ENCODE data around the gene MAPK8IP1. TPM values are rescaled to one million over a fixed set of nuclear protein-coding genes. Genes with fewer than 3 reads are reported as not detected.

MAPK8IP1 gene
- polyA plus RNA-seq, 2 of the 4 experiments (the other 2 are of a cell fraction), result 2.6 to 5.8 TPM

DNA sequence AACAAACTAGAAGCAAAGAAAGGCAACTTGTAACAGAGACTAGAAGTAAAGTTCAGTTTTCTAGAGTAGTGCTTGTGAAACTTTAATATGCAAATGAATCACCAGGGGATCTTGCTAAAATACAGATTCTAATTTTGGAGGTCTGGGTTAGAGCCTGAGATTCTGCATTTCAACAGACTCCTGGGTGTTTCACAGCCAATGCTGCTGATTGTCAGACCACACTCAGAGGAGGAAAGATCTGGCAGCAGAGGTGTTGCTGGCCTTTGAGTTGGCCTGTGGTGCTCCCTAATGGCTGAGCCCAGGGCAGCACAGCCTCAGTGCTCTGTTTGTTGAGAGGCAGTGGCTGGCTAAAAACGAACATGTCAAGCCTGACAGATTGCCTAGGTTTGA lies 32.7 kb upstream of the MAPK8IP1 start:
- WGBS (ENCODE audit: missing lambda C conversion rate), result 10% methylated on average over 1 of the region's 1 CpG
- Histone ChIP-seq H3K4me2 (no peak overlapping the region), H3K27ac (no peak overlapping the region), H3K9me3 (no peaks in the 10 kb centered on the region), H3K4me3 (no peak overlapping the region), H3K4me1 (peaks cover 8% of the 10 kb centered on the region; the same call in 2 of the 3 replicates)
- no peak for DNase-seq (ENCODE audit: low read depth in 1 of 2, low spot score in 1 of 2)
- FAIRE-seq, result no peak
- TF ChIP-seq TP53 (CRISPR knock-in tag; IDR thresholded peaks at IDR 0.05) (no peak), HOXA7 (CRISPR knock-in tag; IDR thresholded peaks at IDR 0.05) (no peak), KDM5A (IDR thresholded peaks at IDR 0.05) (no peak), EP300 (IDR thresholded peaks at IDR 0.05) (no peak), ZFP36 (IDR thresholded peaks at IDR 0.05; ENCODE audit: borderline replicate concordance, partially characterized antibody) (no peak), TFCP2L1 (CRISPR knock-in tag; IDR thresholded peaks at IDR 0.05) (no peak), CHD4 (IDR thresholded peaks at IDR 0.05; ENCODE audit: borderline replicate concordance) (no peak), GATA3 (IDR thresholded peaks at IDR 0.05; ENCODE audit: borderline replicate concordance) (no peak), CBX8 (IDR thresholded peaks at IDR 0.05) (no peak)
- TF ChIP-seq, protein P1, sequence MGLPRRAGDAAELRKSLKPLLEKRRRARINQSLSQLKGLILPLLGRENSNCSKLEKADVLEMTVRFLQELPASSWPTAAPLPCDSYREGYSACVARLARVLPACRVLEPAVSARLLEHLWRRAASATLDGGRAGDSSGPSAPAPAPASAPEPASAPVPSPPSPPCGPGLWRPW (IDR thresholded peaks at IDR 0.05), result no peak
- TF ChIP-seq, protein P2, sequence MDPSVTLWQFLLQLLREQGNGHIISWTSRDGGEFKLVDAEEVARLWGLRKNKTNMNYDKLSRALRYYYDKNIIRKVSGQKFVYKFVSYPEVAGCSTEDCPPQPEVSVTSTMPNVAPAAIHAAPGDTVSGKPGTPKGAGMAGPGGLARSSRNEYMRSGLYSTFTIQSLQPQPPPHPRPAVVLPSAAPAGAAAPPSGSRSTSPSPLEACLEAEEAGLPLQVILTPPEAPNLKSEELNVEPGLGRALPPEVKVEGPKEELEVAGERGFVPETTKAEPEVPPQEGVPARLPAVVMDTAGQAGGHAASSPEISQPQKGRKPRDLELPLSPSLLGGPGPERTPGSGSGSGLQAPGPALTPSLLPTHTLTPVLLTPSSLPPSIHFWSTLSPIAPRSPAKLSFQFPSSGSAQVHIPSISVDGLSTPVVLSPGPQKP (IDR thresholded peaks at IDR 0.05; ENCODE audit: low read depth, low read length), result no peak
- ChIA-PET CTCF (interaction anchor here (0.8 to 10.0 kb wide), 3 partner anchors 20 to 154 kb away, joined by 3 to 67 read pairs (median 3); no protein-coding TSS in a partner anchor), POLR2A (no interaction called here)
- ATAC-seq, result no peak

DNA sequence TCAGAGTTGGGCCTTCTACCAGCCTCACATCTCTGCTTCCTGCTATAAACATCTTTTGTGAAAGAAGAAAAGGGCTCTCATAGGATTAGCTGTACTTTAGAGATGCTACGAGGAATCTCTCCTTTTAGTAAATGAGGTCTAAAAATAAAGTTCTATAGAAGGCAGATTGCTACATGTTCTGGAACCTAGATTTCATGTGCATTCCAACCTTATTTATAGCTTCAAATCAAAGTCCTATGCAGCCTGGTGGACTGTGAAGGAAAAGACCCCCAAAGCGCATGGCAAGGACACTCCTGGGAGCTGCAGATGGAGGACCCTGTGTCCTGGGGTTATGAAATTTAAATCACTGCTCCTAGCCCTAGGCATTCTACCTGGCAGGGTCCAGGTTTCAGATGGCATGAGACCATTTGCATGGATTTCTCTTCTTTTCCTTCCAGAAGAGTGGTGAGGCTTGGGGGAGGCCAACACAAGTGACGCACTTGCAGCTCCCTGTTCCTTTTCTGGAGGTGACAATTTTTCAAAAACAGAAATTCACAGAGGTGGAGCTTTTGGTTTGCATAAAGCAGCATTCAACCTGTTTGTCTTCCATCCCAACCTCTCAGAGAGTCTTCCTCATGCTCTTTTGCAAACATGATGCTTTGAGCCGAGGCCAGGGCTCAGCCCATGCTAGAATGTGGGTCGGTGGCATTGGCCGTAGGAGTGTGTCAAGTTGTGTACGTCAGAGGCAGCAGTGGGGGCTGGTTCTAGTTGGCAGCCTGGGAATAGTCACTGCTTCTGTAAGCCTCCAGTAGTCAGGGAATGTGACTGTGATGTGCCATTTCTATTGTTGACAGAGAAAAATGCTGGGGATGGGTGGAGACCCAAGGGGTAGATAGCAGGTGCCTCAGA lies 31.9 kb upstream of the MAPK8IP1 start:
- no peak overlapping the region for H3K4me2 ChIP-seq
- no peak for FAIRE-seq
- no peaks in the 10 kb centered on the region for H3K9me3 ChIP-seq
- no peak overlapping the region for H3K27ac ChIP-seq
- DNase-seq (ENCODE audit: low read depth in 1 of 2, low spot score in 1 of 2), result no peak
- ATAC-seq, result no peak
- CTCF ChIA-PET, result interaction anchor here (0.8 to 10.0 kb wide), 5 partner anchors 10 to 153 kb away, joined by 3 to 67 read pairs (median 3); no protein-coding TSS in a partner anchor
- TF ChIP-seq JUN (IDR thresholded peaks at IDR 0.05), result no peak
- TF ChIP-seq RAD21 (conservative IDR thresholded peaks at IDR 0.05 in 1 of 2, IDR thresholded peaks at IDR 0.05 in 1 of 2), result no peak
- TF ChIP-seq, protein P3, sequence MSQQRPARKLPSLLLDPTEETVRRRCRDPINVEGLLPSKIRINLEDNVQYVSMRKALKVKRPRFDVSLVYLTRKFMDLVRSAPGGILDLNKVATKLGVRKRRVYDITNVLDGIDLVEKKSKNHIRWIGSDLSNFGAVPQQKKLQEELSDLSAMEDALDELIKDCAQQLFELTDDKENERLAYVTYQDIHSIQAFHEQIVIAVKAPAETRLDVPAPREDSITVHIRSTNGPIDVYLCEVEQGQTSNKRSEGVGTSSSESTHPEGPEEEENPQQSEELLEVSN (IDR thresholded peaks at IDR 0.05; ENCODE audit: borderline replicate concordance, low read depth), result no peak
- no peak for TF ChIP-seq MYC (IDR thresholded peaks at IDR 0.05; ENCODE audit: borderline replicate concordance, low read length)
- no peak for TF ChIP-seq TP53 (CRISPR knock-in tag; IDR thresholded peaks at IDR 0.05)
- no peak for TF ChIP-seq CHD2 (IDR thresholded peaks at IDR 0.05; ENCODE audit: low read length, partially characterized antibody)
- TF ChIP-seq, protein P4, sequence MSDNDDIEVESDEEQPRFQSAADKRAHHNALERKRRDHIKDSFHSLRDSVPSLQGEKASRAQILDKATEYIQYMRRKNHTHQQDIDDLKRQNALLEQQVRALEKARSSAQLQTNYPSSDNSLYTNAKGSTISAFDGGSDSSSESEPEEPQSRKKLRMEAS (IDR thresholded peaks at IDR 0.05), result no peak
- TF ChIP-seq RARB (CRISPR knock-in tag; IDR thresholded peaks at IDR 0.05), result no peak
- TF ChIP-seq POLR2A (IDR thresholded peaks at IDR 0.05; ENCODE audit: low read length), result no peak
- TF ChIP-seq KDM1A (IDR thresholded peaks at IDR 0.05; ENCODE audit: low read depth), result no peak
- TF ChIP-seq ZSCAN20 (CRISPR knock-in tag; IDR thresholded peaks at IDR 0.05), result no peak
- TF ChIP-seq, protein P5, sequence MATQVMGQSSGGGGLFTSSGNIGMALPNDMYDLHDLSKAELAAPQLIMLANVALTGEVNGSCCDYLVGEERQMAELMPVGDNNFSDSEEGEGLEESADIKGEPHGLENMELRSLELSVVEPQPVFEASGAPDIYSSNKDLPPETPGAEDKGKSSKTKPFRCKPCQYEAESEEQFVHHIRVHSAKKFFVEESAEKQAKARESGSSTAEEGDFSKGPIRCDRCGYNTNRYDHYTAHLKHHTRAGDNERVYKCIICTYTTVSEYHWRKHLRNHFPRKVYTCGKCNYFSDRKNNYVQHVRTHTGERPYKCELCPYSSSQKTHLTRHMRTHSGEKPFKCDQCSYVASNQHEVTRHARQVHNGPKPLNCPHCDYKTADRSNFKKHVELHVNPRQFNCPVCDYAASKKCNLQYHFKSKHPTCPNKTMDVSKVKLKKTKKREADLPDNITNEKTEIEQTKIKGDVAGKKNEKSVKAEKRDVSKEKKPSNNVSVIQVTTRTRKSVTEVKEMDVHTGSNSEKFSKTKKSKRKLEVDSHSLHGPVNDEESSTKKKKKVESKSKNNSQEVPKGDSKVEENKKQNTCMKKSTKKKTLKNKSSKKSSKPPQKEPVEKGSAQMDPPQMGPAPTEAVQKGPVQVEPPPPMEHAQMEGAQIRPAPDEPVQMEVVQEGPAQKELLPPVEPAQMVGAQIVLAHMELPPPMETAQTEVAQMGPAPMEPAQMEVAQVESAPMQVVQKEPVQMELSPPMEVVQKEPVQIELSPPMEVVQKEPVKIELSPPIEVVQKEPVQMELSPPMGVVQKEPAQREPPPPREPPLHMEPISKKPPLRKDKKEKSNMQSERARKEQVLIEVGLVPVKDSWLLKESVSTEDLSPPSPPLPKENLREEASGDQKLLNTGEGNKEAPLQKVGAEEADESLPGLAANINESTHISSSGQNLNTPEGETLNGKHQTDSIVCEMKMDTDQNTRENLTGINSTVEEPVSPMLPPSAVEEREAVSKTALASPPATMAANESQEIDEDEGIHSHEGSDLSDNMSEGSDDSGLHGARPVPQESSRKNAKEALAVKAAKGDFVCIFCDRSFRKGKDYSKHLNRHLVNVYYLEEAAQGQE (IDR thresholded peaks at IDR 0.05), result no peak
- TF ChIP-seq CEBPB (IDR thresholded peaks at IDR 0.05), result no peak
- TF ChIP-seq ZC3H11A (IDR thresholded peaks at IDR 0.05), result no peak
- no peak for TF ChIP-seq MAFK (IDR thresholded peaks at IDR 0.05; ENCODE audit: partially characterized antibody)
- TF ChIP-seq FOSB (CRISPR knock-in tag; IDR thresholded peaks at IDR 0.05), result no peak
- no peak for TF ChIP-seq GATA3 (IDR thresholded peaks at IDR 0.05; ENCODE audit: borderline replicate concordance)
- TF ChIP-seq, protein P6, sequence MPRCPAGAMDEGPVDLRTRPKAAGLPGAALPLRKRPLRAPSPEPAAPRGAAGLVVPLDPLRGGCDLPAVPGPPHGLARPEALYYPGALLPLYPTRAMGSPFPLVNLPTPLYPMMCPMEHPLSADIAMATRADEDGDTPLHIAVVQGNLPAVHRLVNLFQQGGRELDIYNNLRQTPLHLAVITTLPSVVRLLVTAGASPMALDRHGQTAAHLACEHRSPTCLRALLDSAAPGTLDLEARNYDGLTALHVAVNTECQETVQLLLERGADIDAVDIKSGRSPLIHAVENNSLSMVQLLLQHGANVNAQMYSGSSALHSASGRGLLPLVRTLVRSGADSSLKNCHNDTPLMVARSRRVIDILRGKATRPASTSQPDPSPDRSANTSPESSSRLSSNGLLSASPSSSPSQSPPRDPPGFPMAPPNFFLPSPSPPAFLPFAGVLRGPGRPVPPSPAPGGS (IDR thresholded peaks at IDR 0.05), result no peak
- H3K4me3 ChIP-seq, result no peak overlapping the region
- WGBS (ENCODE audit: missing lambda C conversion rate), result 87% methylated on average over 7 of the region's 7 CpGs
- POLR2A ChIA-PET, result no interaction called here
- peaks cover 2% of the 10 kb centered on the region; the same call in 2 of the 3 replicates for H3K4me1 ChIP-seq

Measured in A549 (cell line).